Panc1 (cell line): ENCODE data around the gene KCNE4. TPM values are rescaled to one million over a fixed set of nuclear protein-coding genes. Genes with fewer than 3 reads are reported as not detected.

Source experiments
- ATAC-seq: fragments of 200-7000 bp; cut with Tn5 transposase; 2 replicates; pipeline ENCODE4 v1.9.1; 2020; ENCODE audit warnings: mild to moderate bottlenecking, moderate library complexity
- BruUV-seq: library from RNA; stranded (reverse); fragments of 400-500 nt; replicated peaks from 2 replicates; lab custom pipeline; 2021; lab: Mats Ljungman, UMichigan
- CTCF ChIA-PET: fragments of 300-600 bp; sonication (Branson Sonifier 250); formaldehyde crosslinking; loops from one replicate; lab custom pipeline; 2022; ENCODE audit warnings: antibody characterized with exemption; lab: Charles Lee
- POLR2A ChIA-PET: fragments of 300-600 bp; sonication (Branson Sonifier 250); formaldehyde crosslinking; loops from one replicate; lab custom pipeline; 2022; ENCODE audit warnings: antibody characterized with exemption; lab: Charles Lee
- DNase-seq: peaks from one replicate; pipeline ENCODE4 v3.0.0-alpha.2; 2010; ENCODE audit warnings: low read depth, low spot score
- H3K27ac ChIP-seq: 2 replicates; pipeline ENCODE4 v1.5.1; 2011; ENCODE audit warnings: mild to moderate bottlenecking, low read length, inconsistent platforms
- H3K27me3 ChIP-seq: fragments of 200-500 bp; sonication (Bioruptor generic); 2 replicates; pipeline ENCODE4 v1.6.0; 2014; ENCODE audit warnings: low read length, inconsistent platforms; ENCODE audit not compliant: control insufficient read depth, insufficient read depth
- H3K36me3 ChIP-seq: fragments of 200-500 bp; sonication (Bioruptor generic); 2 replicates; pipeline ENCODE4 v1.5.1; 2014; ENCODE audit warnings: inconsistent platforms, mild to moderate bottlenecking, low read length, moderate library complexity; ENCODE audit not compliant: control insufficient read depth, insufficient read depth
- H3K4me1 ChIP-seq: 2 replicates; pipeline ENCODE4 v1.5.1; 2011; ENCODE audit warnings: inconsistent platforms, mild to moderate bottlenecking, low read length, moderate library complexity; ENCODE audit not compliant: control insufficient read depth, insufficient read depth
- H3K4me3 ChIP-seq, 2 experiments: 2 replicates each; pipeline ENCODE4 v1.5.1; 2011 to 2012; ENCODE audit warnings: low read depth in 2 of 2, low read length in 2 of 2, mild to moderate bottlenecking in 2 of 2, inconsistent platforms in 1 of 2, moderate library complexity in 1 of 2
- H3K9me3 ChIP-seq: fragments of 200-500 bp; sonication (Bioruptor generic); 2 replicates; pipeline ENCODE4 v1.5.1; 2014; ENCODE audit warnings: low read depth, mild to moderate bottlenecking, inconsistent platforms, low read length, moderate library complexity; ENCODE audit not compliant: control insufficient read depth, insufficient read depth
- CTCF ChIP-seq: fragments of 450-650 bp; IDR thresholded peaks from 2 replicates; pipeline ENCODE4 v1.5.1; 2017; ENCODE audit warnings: mild to moderate bottlenecking
- POLR2AphosphoS5 ChIP-seq: IDR thresholded peaks from 2 replicates; pipeline ENCODE4 v1.6.1; 2012; ENCODE audit warnings: mild to moderate bottlenecking, low read depth, low read length, moderate library complexity
- SIN3A ChIP-seq: IDR thresholded peaks from 2 replicates; pipeline ENCODE4 v1.6.1; 2012; ENCODE audit warnings: low read depth, mild to moderate bottlenecking, low read length, moderate library complexity, borderline replicate concordance; ENCODE audit not compliant: insufficient read depth
- TCF7L2 ChIP-seq: IDR thresholded peaks from 2 replicates; pipeline ENCODE4 v1.6.1; 2011; ENCODE audit warnings: mild to moderate bottlenecking, low read depth, low read length, inconsistent platforms
- in situ Hi-C: cut with HindIII; loops from 2 replicates; pipeline ENCODE4 v1.10.0; 2016; ENCODE audit warnings: low sequenced_read_pairs, low pct_unique_long_range_greater_than_20kb
- intact Hi-C: fragments of 100-400 bp; cut with micrococcal nuclease; formaldehyde crosslinking; loops from one replicate; pipeline ENCODE4 v1.10.0; 2022; ENCODE audit not compliant: unreplicated experiment
- total RNA-seq: library from RNA; stranded (reverse); gene quantifications from one replicate; pipeline ENCODE4 v1.2.1, GENCODE V29; 2021; ENCODE audit not compliant: unreplicated experiment
- TF ChIP-seq, protein P1 (sequence below), 2 experiments: IDR thresholded peaks; 2 replicates each; pipeline ENCODE4 v1.6.1; 2011 to 2012; ENCODE audit warnings: low read depth in 2 of 2, control low read depth in 1 of 2, low read length in 1 of 2, mild to moderate bottlenecking in 1 of 2, moderate library complexity in 1 of 2; ENCODE audit not compliant: insufficient read depth in 1 of 2

KCNE4 gene
- total RNA-seq, 1 experiment from 2014 or later: 0.21 TPM

GRCh38 chr2:223102040-223102400 lies 50.0 kb downstream of the KCNE4 start:
- peak; percentile 47 for TF ChIP-seq CTCF
- no peak for TF ChIP-seq TCF7L2
- ChIA-PET CTCF (no interaction called here), POLR2A (no interaction called here)
- intact Hi-C loops (no loop called here), in situ Hi-C loops (no loop called here)
- H3K9me3 ChIP-seq: no peaks in the 10 kb centered on the region
- no peaks in the 10 kb centered on the region for H3K36me3 ChIP-seq
- no peak for DNase-seq
- no peaks in the 10 kb centered on the region for H3K27me3 ChIP-seq
- no peak; the same call in 1 of the 2 replicates for ATAC-seq
- H3K4me1 ChIP-seq: no peaks in the 10 kb centered on the region
- no TSS peak for BruUV-seq
- no peak overlapping the region for H3K27ac ChIP-seq
- H3K4me3 ChIP-seq: no peak overlapping the region

DNA sequence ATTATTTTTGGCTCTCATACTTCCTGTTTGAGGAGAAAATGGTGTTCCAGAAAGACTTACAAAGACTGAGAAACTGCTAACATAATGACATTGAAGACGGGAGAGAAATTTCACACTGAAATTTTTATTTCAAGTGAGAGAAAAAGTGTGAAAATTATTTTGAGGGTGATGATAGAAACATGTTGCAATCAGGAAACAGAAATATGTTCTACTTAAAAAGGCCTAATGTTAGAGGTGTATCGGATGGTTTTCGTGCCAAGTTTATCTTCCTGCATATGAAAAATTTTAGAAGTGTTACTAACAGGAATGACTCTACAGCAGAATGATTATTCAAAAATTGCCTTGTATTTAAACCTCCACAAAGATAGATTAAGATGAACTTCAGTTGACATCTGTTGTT lies 50.5 kb downstream of the KCNE4 start:
- in situ Hi-C loops: no loop called here

GRCh38 chr2:223104336-223105132 lies 52.5 kb downstream of the KCNE4 start:
- TF ChIP-seq TCF7L2: no peak
- TF ChIP-seq CTCF: no peak
- TF ChIP-seq POLR2AphosphoS5: no peak
- TF ChIP-seq, protein P1, sequence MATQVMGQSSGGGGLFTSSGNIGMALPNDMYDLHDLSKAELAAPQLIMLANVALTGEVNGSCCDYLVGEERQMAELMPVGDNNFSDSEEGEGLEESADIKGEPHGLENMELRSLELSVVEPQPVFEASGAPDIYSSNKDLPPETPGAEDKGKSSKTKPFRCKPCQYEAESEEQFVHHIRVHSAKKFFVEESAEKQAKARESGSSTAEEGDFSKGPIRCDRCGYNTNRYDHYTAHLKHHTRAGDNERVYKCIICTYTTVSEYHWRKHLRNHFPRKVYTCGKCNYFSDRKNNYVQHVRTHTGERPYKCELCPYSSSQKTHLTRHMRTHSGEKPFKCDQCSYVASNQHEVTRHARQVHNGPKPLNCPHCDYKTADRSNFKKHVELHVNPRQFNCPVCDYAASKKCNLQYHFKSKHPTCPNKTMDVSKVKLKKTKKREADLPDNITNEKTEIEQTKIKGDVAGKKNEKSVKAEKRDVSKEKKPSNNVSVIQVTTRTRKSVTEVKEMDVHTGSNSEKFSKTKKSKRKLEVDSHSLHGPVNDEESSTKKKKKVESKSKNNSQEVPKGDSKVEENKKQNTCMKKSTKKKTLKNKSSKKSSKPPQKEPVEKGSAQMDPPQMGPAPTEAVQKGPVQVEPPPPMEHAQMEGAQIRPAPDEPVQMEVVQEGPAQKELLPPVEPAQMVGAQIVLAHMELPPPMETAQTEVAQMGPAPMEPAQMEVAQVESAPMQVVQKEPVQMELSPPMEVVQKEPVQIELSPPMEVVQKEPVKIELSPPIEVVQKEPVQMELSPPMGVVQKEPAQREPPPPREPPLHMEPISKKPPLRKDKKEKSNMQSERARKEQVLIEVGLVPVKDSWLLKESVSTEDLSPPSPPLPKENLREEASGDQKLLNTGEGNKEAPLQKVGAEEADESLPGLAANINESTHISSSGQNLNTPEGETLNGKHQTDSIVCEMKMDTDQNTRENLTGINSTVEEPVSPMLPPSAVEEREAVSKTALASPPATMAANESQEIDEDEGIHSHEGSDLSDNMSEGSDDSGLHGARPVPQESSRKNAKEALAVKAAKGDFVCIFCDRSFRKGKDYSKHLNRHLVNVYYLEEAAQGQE (IDR thresholded peaks at IDR 0.05; ENCODE audit: insufficient read depth in 1 of 2, low read depth in 2 of 2, low read length in 1 of 2): no peak
- TF ChIP-seq SIN3A: no peak
- DNase-seq: no peak
- H3K9me3 ChIP-seq: no peaks in the 10 kb centered on the region
- H3K27ac ChIP-seq: no peak overlapping the region
- no peaks in the 10 kb centered on the region for H3K4me1 ChIP-seq
- ATAC-seq: no peak
- intact Hi-C loops (no loop called here), in situ Hi-C loops (no loop called here)
- H3K4me3 ChIP-seq: no peak overlapping the region
- no peaks in the 10 kb centered on the region for H3K36me3 ChIP-seq
- no peaks in the 10 kb centered on the region for H3K27me3 ChIP-seq
- ChIA-PET POLR2A (no interaction called here), CTCF (no interaction called here)
- no TSS peak for BruUV-seq

More for the DNA sequence above, 50.5 kb downstream of the KCNE4 start:
- ChIA-PET CTCF (no interaction called here), POLR2A (no interaction called here)
- H3K27me3 ChIP-seq: no peaks in the 10 kb centered on the region
- H3K4me1 ChIP-seq: no peaks in the 10 kb centered on the region
- ATAC-seq: no peak
- DNase-seq: no peak
- intact Hi-C loops: no loop called here
- BruUV-seq: no TSS peak
- H3K4me3 ChIP-seq: no peak overlapping the region
- H3K9me3 ChIP-seq: no peaks in the 10 kb centered on the region
- no peak for TF ChIP-seq SIN3A
- no peak overlapping the region for H3K27ac ChIP-seq
- H3K36me3 ChIP-seq: no peaks in the 10 kb centered on the region
